GM12875 (cell line): ENCODE data around the gene RELN.

Source experiments
- H3K4me3 ChIP-seq: one replicate; pipeline ENCODE4 v1.5.1; 2011; ENCODE audit warnings: low read depth, low read length, control low read depth
- CTCF ChIP-seq: IDR thresholded peaks from 2 replicates; pipeline ENCODE4 v1.5.1; 2011; ENCODE audit warnings: low read depth, mild to moderate bottlenecking, control low read depth, inconsistent platforms, low read length, moderate library complexity, borderline replicate concordance; ENCODE audit not compliant: insufficient read depth

The RELN gene

GRCh38 chr7:103541947-103542346 is 447.5 kb downstream of the RELN start:
- no peak for TF ChIP-seq CTCF
- no peak overlapping the region for H3K4me3 ChIP-seq

GRCh38 chr7:103541026-103541425 is 448.4 kb downstream of the RELN start:
- no peak for TF ChIP-seq CTCF
- H3K4me3 ChIP-seq, result no peak overlapping the region

GRCh38 chr7:103540338-103540737 is 449.1 kb downstream of the RELN start:
- no peak overlapping the region for H3K4me3 ChIP-seq
- no peak for TF ChIP-seq CTCF

- no peak for TF ChIP-seq CTCF
- no peak overlapping the region for H3K4me3 ChIP-seq
Measured at GRCh38 chr7:103539875-103540274, 449.6 kb downstream of the RELN start.

- no peak for TF ChIP-seq CTCF
- H3K4me3 ChIP-seq, result no peak overlapping the region
Measured at GRCh38 chr7:103538964-103539709, 450.3 kb downstream of the RELN start.

- no peak overlapping the region for H3K4me3 ChIP-seq
- TF ChIP-seq CTCF, result no peak
Measured at GRCh38 chr7:103533761-103534160, 455.7 kb downstream of the RELN start.

GRCh38 chr7:103532955-103533354 is 456.5 kb downstream of the RELN start:
- no peak overlapping the region for H3K4me3 ChIP-seq
- TF ChIP-seq CTCF, result no peak
